Loucy (cell line): Measurements from ENCODE around the gene TMEM132E.

Experiments used
- H2AFZ ChIP-seq: fragments of 200-600 bp; sonication (generic); 2 replicates; pipeline ENCODE4 v1.6.0; 2016; ENCODE audit warnings: antibody characterized with exemption, mild to moderate bottlenecking, low read length, moderate library complexity
- H3F3A ChIP-seq: fragments of 200-600 bp; 2 replicates; pipeline ENCODE4 v1.6.0; 2016; ENCODE audit warnings: antibody characterized with exemption, low read depth, mild to moderate bottlenecking
- H3K27me3 ChIP-seq: fragments of 200-600 bp; sonication (generic); 2 replicates; pipeline ENCODE4 v1.6.1; 2014; ENCODE audit warnings: low read length, mild to moderate bottlenecking; ENCODE audit not compliant: insufficient read depth, poor library complexity, severe bottlenecking
- H3K36me3 ChIP-seq: fragments of 200-600 bp; sonication (generic); 2 replicates; pipeline ENCODE4 v1.6.1; 2016; ENCODE audit warnings: low read length; ENCODE audit not compliant: insufficient read depth
- H3K4me1 ChIP-seq: fragments of 200-600 bp; sonication (generic); 2 replicates; pipeline ENCODE4 v1.5.1; 2014; ENCODE audit warnings: low read length, mild to moderate bottlenecking; ENCODE audit not compliant: insufficient read depth, poor library complexity, severe bottlenecking
- H3K4me2 ChIP-seq: fragments of 200-600 bp; sonication (generic); 2 replicates; pipeline ENCODE4 v1.6.0; 2014; ENCODE audit warnings: antibody characterized with exemption, low read length, low read depth, mild to moderate bottlenecking; ENCODE audit not compliant: poor library complexity, severe bottlenecking
- H3K4me3 ChIP-seq: fragments of 200-600 bp; sonication (generic); 2 replicates; pipeline ENCODE4 v1.5.1; 2014; ENCODE audit warnings: low read length, mild to moderate bottlenecking, mixed read lengths; ENCODE audit not compliant: poor library complexity, severe bottlenecking
- H3K79me2 ChIP-seq: fragments of 200-600 bp; sonication (generic); 2 replicates; pipeline ENCODE4 v1.6.1; 2014; ENCODE audit warnings: low read length; ENCODE audit not compliant: insufficient read depth
- H3K9ac ChIP-seq: fragments of 200-600 bp; sonication (generic); 2 replicates; pipeline ENCODE4 v1.6.0; 2014; ENCODE audit warnings: mild to moderate bottlenecking, low read depth, low read length, moderate library complexity; ENCODE audit not compliant: poor library complexity, severe bottlenecking
- H3K9me2 ChIP-seq: fragments of 200-600 bp; sonication (generic); replicated peaks from 2 replicates; pipeline ENCODE4 v1.6.1; 2016; ENCODE audit warnings: low read depth, low read length, mixed read lengths
- H3K9me3 ChIP-seq: fragments of 200-600 bp; sonication (generic); 2 replicates; pipeline ENCODE4 v1.6.1; 2014; ENCODE audit warnings: mild to moderate bottlenecking, antibody characterized with exemption, low read length, low read depth; ENCODE audit not compliant: insufficient read depth
- H4K20me1 ChIP-seq: fragments of 200-600 bp; sonication (generic); 2 replicates; pipeline ENCODE4 v1.6.0; 2014; ENCODE audit warnings: antibody characterized with exemption, low read length, mild to moderate bottlenecking; ENCODE audit not compliant: insufficient read depth, poor library complexity, severe bottlenecking
- CTCF ChIP-seq: fragments of 200-600 bp; sonication (generic); conservative IDR thresholded peaks from 2 replicates; pipeline ENCODE4 v1.5.1; 2014; ENCODE audit warnings: mild to moderate bottlenecking, antibody characterized with exemption, low read length
- EZH2phosphoT487 ChIP-seq: fragments of 200-600 bp; IDR thresholded peaks from 2 replicates; pipeline ENCODE4 v1.6.1; 2018; ENCODE audit warnings: antibody characterized with exemption, mild to moderate bottlenecking, moderate library complexity, borderline replicate concordance

Gene TMEM132E

DNA sequence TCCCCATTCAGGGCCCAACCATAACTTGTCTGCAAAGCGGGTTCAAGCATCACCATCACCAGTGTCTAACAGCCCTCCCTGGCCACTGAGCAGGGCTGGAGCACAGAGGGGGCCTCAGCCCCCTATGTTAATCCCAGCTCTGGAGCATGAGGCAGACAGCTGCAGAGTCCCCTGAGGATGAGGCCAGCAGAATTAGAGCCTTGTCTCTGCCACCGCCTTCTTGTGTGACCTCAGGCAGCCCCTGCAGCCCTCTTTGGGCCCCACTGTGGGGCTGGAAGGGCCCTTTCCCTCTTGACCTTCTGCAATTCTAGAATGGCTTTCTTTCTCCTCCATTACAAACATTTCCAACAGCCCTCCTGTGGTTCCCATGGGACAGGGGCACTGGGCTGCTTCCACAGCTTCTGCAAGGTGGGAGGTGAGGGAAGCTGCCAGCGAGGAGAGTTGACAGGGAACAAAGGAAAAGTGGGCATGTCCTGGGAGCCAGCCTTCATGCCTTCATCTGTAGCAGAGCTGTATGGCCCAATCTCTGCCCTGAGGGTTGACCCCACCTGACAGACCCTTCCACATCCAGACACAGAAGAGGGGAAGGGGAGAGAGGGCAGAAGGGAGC is 65.7 kb downstream of the TMEM132E start:
- no peaks in the 10 kb centered on the region for H3K27me3 ChIP-seq
- H3K36me3 ChIP-seq, result no peaks in the 10 kb centered on the region
- no peak overlapping the region for H3K4me3 ChIP-seq
- H4K20me1 ChIP-seq, result no peaks in the 10 kb centered on the region
- no peak overlapping the region for H3K4me2 ChIP-seq
- TF ChIP-seq EZH2phosphoT487, result no peak
- H3K4me1 ChIP-seq, result no peaks in the 10 kb centered on the region
- no peaks in the 10 kb centered on the region for H3K79me2 ChIP-seq
- H3K9ac ChIP-seq, result no peak overlapping the region
- H2AFZ ChIP-seq, result no peak overlapping the region
- no peaks in the 10 kb centered on the region for H3K9me2 ChIP-seq
- no peaks in the 10 kb centered on the region for H3F3A ChIP-seq
- no peaks in the 10 kb centered on the region for H3K9me3 ChIP-seq

- Histone ChIP-seq H3K79me2 (no peaks in the 10 kb centered on the region), H3K4me3 (no peak overlapping the region), H2AFZ (no peak overlapping the region), H3K27me3 (no peaks in the 10 kb centered on the region), H3K4me1 (no peaks in the 10 kb centered on the region), H3K9ac (no peak overlapping the region), H3K4me2 (no peak overlapping the region), H3F3A (no peaks in the 10 kb centered on the region), H3K9me3 (no peaks in the 10 kb centered on the region), H4K20me1 (no peaks in the 10 kb centered on the region), H3K9me2 (no peaks in the 10 kb centered on the region), H3K36me3 (no peaks in the 10 kb centered on the region)
- TF ChIP-seq EZH2phosphoT487 (no peak), CTCF (no peak)
Observed at GRCh38 chr17:34645594-34645993, 66.2 kb downstream of the TMEM132E start.

- Histone ChIP-seq H3K4me3 (no peak overlapping the region), H3K4me2 (no peak overlapping the region), H3K9me3 (no peaks in the 10 kb centered on the region), H3K9ac (no peak overlapping the region), H3K79me2 (no peaks in the 10 kb centered on the region), H3F3A (no peaks in the 10 kb centered on the region), H3K4me1 (no peaks in the 10 kb centered on the region), H3K9me2 (no peaks in the 10 kb centered on the region), H4K20me1 (no peaks in the 10 kb centered on the region), H3K27me3 (no peaks in the 10 kb centered on the region), H3K36me3 (no peaks in the 10 kb centered on the region), H2AFZ (no peak overlapping the region)
- TF ChIP-seq EZH2phosphoT487 (no peak), CTCF (no peak)
Observed at GRCh38 chr17:34647511-34647910, 68.1 kb downstream of the TMEM132E start.
